Measurements from ENCODE around the gene GRIK1. TPM values are rescaled to one million over a fixed set of nuclear protein-coding genes. Genes with fewer than 3 reads are reported as not detected.

The GRIK1 gene
- total RNA-seq, 1 donor = not detected

DNA sequence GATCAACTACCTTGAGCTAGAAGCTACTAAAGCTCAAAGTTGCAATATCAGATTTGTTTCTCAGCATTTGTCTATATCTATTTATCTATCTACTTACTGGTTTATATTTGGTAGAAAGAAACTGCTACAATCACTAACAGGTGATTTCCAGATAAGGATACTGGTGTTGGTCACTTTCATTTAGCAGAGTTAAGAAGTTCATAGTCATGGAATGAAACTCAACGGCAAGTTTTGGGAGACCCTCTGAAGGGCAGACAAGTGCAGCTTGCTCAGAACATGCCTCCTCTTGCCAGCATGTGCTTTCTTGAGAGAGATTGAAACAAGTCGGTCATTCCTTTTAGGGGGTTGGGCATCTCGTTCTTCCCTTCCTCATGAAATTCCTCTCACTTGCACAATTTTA lies 296.5 kb downstream of the GRIK1 start:
- Histone ChIP-seq H2AFZ (ENCODE audit: low read length) (no peak overlapping the region), H4K20me1 (ENCODE audit: insufficient read depth, low read length) (no peaks in the 10 kb centered on the region), H3K27me3 (ENCODE audit: insufficient read depth, low read length) (no peaks in the 10 kb centered on the region), H3K27ac (ENCODE audit: low read depth, low read length) (no peak overlapping the region), H3K36me3 (ENCODE audit: insufficient read depth, low read length) (no peaks in the 10 kb centered on the region), H3K4me2 (ENCODE audit: insufficient read depth, low read length) (no peak overlapping the region), H3K79me2 (ENCODE audit: insufficient read depth, low read length) (no peaks in the 10 kb centered on the region), H3K4me3 (ENCODE audit: insufficient read depth, low read length) (no peak overlapping the region), H3K4me1 (ENCODE audit: insufficient read depth, low read length) (no peaks in the 10 kb centered on the region), H3K9me3 (ENCODE audit: low read depth, low read length) (no peaks in the 10 kb centered on the region)
- TF ChIP-seq, protein P1, sequence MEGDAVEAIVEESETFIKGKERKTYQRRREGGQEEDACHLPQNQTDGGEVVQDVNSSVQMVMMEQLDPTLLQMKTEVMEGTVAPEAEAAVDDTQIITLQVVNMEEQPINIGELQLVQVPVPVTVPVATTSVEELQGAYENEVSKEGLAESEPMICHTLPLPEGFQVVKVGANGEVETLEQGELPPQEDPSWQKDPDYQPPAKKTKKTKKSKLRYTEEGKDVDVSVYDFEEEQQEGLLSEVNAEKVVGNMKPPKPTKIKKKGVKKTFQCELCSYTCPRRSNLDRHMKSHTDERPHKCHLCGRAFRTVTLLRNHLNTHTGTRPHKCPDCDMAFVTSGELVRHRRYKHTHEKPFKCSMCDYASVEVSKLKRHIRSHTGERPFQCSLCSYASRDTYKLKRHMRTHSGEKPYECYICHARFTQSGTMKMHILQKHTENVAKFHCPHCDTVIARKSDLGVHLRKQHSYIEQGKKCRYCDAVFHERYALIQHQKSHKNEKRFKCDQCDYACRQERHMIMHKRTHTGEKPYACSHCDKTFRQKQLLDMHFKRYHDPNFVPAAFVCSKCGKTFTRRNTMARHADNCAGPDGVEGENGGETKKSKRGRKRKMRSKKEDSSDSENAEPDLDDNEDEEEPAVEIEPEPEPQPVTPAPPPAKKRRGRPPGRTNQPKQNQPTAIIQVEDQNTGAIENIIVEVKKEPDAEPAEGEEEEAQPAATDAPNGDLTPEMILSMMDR (IDR thresholded peaks at IDR 0.05; ENCODE audit: extremely low read depth, low read depth, low read length) = no peak
- DNase-seq (ENCODE audit: insufficient read length, low spot score, missing footprints) = no peak

DNA sequence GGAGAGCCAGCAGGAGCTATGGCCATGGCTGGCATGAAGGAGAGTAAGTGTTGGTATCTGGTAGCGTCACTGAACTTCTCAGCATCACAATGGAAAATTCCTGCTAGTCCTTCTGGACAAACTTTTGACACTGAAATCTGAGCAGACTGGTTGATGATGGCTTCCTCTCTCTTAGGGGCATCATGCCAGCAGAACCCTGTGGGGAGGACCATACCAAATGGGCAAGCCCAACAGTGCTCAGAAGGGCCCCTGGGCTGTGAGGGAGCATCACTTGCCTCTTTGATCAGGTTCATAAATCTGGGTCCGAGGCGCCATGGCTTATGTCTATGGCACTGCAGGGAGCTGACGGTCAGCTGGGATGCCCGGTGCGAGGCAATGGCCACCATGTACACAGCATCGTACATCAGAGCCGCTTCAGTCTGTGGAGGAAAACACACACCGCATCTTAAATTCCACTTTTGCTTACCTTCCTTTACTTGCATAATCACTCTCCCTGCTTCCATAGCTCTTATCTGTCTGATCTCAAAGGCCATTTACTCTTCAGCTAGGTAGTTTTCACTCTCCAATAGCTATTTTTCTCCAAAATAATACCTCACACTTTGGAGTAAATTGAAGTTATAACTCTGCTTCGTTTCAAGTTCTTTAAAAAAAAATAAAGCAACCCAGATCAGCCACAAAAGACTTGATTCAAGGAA lies 297.1 kb downstream of the GRIK1 start:
- Histone ChIP-seq H4K20me1 (ENCODE audit: insufficient read depth, low read length) (no peaks in the 10 kb centered on the region), H3K4me2 (ENCODE audit: insufficient read depth, low read length) (no peak overlapping the region), H3K27me3 (ENCODE audit: insufficient read depth, low read length) (no peaks in the 10 kb centered on the region), H3K4me1 (ENCODE audit: insufficient read depth, low read length) (no peaks in the 10 kb centered on the region), H2AFZ (ENCODE audit: low read length) (no peak overlapping the region), H3K27ac (ENCODE audit: low read depth, low read length) (no peak overlapping the region), H3K9me3 (ENCODE audit: low read depth, low read length) (no peaks in the 10 kb centered on the region), H3K36me3 (ENCODE audit: insufficient read depth, low read length) (no peaks in the 10 kb centered on the region), H3K79me2 (ENCODE audit: insufficient read depth, low read length) (no peaks in the 10 kb centered on the region), H3K4me3 (ENCODE audit: insufficient read depth, low read length) (no peak overlapping the region)
- no peak for DNase-seq (ENCODE audit: insufficient read length, low spot score, missing footprints)
- TF ChIP-seq, protein P1 (IDR thresholded peaks at IDR 0.05; ENCODE audit: extremely low read depth, low read depth, low read length) = no peak

DNA sequence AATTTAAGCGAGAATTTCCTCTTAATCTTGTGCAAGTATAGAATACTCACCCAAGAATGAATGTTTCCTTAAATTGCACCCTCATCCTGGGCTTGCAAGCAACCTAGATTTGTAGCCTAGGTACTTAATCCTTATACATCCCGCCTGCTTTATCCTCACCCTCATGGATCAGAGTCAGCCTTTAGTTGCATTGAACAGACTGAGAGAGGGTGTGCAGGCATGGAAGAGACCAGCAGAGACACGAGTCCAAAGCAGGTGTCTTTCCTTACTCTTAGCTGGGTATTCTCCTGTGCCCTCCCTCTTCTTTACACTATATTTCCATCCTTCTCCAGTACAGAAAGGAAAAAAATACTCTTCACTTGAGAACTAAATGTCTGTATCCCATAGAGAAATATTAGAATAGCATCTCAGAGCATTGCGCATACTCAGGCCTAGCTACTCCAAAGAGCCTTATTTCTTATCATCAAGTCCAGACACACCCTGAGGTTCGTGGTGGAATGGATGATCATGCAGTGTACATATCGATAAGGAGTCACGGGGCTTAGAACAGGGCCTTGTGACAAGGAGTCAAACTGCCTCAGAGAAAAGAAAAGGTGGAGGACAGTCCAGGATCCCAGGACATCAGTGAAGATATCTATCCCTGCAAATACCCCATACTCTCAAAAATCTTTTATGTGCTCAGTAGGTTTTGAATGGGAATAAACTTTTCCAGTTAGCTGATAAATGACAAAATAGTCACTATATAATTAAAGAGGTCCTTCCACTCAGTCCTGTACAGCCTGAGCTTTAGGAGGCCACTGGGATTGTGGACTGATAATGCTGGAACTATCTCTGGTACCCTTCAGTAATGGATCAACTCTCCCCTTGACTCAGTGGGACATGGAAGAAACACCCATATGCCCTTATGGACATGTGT lies 297.9 kb downstream of the GRIK1 start:
- Histone ChIP-seq H3K4me1 (ENCODE audit: insufficient read depth, low read length) (no peaks in the 10 kb centered on the region), H3K4me2 (ENCODE audit: insufficient read depth, low read length) (no peak overlapping the region), H4K20me1 (ENCODE audit: insufficient read depth, low read length) (no peaks in the 10 kb centered on the region), H3K9me3 (ENCODE audit: low read depth, low read length) (no peaks in the 10 kb centered on the region), H3K4me3 (ENCODE audit: insufficient read depth, low read length) (no peak overlapping the region), H2AFZ (ENCODE audit: low read length) (no peak overlapping the region), H3K27ac (ENCODE audit: low read depth, low read length) (no peak overlapping the region), H3K27me3 (ENCODE audit: insufficient read depth, low read length) (no peaks in the 10 kb centered on the region), H3K36me3 (ENCODE audit: insufficient read depth, low read length) (no peaks in the 10 kb centered on the region), H3K79me2 (ENCODE audit: insufficient read depth, low read length) (no peaks in the 10 kb centered on the region)
- TF ChIP-seq, protein P1 (IDR thresholded peaks at IDR 0.05; ENCODE audit: extremely low read depth, low read depth, low read length) = no peak
- DNase-seq (ENCODE audit: insufficient read length, low spot score, missing footprints) = no peak
